Pancreas (tissue), 10 donors: ENCODE data around the gene DRD4. TPM values are rescaled to one million over a fixed set of nuclear protein-coding genes. Genes with fewer than 3 reads are reported as not detected.

Experiments
- ATAC-seq, 4 donors: fragments of 200-7000 bp; cut with Tn5 transposase; one replicate each; pipeline versions ENCODE4 v1.8.0 to v1.9.1; 2020; ENCODE audit warnings: mild to moderate bottlenecking in 4 of 4, moderate library complexity in 4 of 4
- DNase-seq, 6 donors: peaks; one replicate each; pipeline ENCODE4 v3.0.0-alpha.2; 2020
- FAIRE-seq: peaks from 2 replicates; lab custom pipeline; 2012; peaks lifted over from hg19 to GRCh38; lab: Jason Lieb, UNC
- H3K27ac ChIP-seq, 4 donors: fragments of 200-600 bp; sonication (generic); 1 replicate in 3 of 4; 2 replicates in 1 of 4; pipeline versions ENCODE4 v1.5.0 to v1.8.0; 2020
- H3K27me3 ChIP-seq, 4 donors: fragments of 200-600 bp; one replicate each; pipeline ENCODE4 v1.8.0; 2021
- H3K36me3 ChIP-seq, 3 donors: fragments of 200-600 bp; sonication (generic) in 1 of 3; one replicate each; pipeline versions ENCODE4 v1.5.0 to v1.8.0; 2020 to 2021
- H3K4me1 ChIP-seq, 3 donors: fragments of 200-600 bp; one replicate each; pipeline ENCODE4 v1.8.0; 2021
- H3K4me3 ChIP-seq, 4 donors: fragments of 200-600 bp; sonication (generic) in 2 of 4; one replicate each; pipeline versions ENCODE4 v1.5.0 to v1.8.0; 2020 to 2021
- H3K9me3 ChIP-seq, 4 donors: fragments of 200-600 bp; one replicate each; pipeline ENCODE4 v1.8.0; 2021
- CTCF ChIP-seq, 4 donors: fragments of 200-600 bp; sonication (generic) in 3 of 4; IDR thresholded peaks; one replicate each; pipeline versions ENCODE4 v1.5.0 to v1.8.0; 2021; ENCODE audit warnings: antibody characterized with exemption in 4 of 4
- WGBS, 2 donors: extraction: QIAGEN DNeasy Blood & Tissue Kit; methylation state at CpG; one replicate each; pipeline ENCODE4 v1.1.7; 2013; 5-methylcytosine and 5-hydroxymethylcytosine counted together
- intact Hi-C, 3 donors: fragments of 100-400 bp; cut with DNase I; formaldehyde crosslinking; loops; one replicate each; pipeline versions ENCODE4 v1.11.1 to v1.14.2; 2022
- polyA plus RNA-seq, 2 donors: library from polyadenylated mRNA; stranded (reverse); fragments of 200-250 nt; gene quantifications; one replicate each; pipeline ENCODE4 v1.2.3, GENCODE V29; 2013
- total RNA-seq, 6 donors: library from RNA; stranded (reverse); fragmentation: NEBNext Ultra II Directional in 4 of 6; extraction: Animal tissue kit (Norgen Biotek cat#: 25700) in 4 of 6; gene quantifications; one replicate each; pipeline versions ENCODE4 v1.2.1 to v1.2.4, GENCODE V29; 2021 to 2023
- donor health status: healthy with polysubstance abuse.
- donor health status: DM: no; HTN: no; CAD: no; lungs with moderate emphysema.
- donor health status: DM: no; HTN: no; CAD: no.
- donor health status: control.
- donor health status: control.
- donor health status: Bipolar disorder and iron deficiency.
- donor health status: DM: yes; HTN: yes; CAD: no.
- donor health status: DM: no; HTN: no; CAD: no.
- donor health status: DM: no; HTN: no; CAD: no.
- donor health status: DM: yes; HTN: yes; CAD: no.

The DRD4 gene
- total and polyA plus RNA-seq, 8 donors, result 0.28 to 2.4 (median 0.79) TPM

DNA sequence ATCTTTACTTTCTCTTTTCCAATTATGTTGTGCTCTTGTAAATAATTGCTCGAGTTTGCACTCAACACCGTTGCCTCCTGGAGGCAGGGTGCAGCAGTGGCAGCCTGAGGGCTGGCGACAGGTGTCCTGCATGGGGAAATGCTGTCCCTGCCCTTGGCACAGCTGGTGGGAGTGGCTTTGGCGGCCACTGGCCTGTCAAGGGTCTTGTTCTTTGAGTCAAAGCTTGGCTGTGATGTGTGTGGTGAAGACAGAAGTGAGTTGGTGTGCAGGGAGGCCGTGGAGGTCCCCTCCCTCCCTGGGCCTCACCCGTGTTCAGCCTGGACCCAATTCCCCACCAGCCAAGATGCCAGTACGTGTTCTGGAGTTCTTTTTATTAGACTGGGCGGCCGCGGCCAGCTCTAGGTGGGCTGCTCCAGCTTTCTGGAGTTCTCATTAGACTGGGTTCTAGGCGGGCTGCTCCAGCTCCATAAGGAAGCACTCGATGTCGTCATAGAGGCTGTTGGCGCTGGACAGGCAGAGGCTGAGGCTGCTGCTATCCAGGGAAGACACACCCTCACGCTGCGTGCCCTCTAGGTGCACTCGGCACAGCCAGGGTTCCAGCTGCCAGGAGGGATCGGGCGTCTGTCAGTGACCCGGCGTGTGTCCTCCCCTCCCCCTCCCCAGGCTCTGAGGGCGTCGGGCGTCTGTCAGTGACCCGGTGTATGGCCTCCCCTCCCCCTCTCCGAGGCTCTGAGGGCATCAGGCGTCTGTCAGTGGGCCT lies 24.7 kb upstream of the DRD4 start:
- Histone ChIP-seq H3K4me3 (no peak overlapping the region), H3K9me3 (no peaks in the 10 kb centered on the region), H3K27me3 (no peaks in the 10 kb centered on the region), H3K27ac (no peak overlapping the region), H3K36me3 (peaks cover 2 to 58% (median 42%) of the 10 kb centered on the region in 3 donors), H3K4me1 (peaks cover 0 to 9% (median 7%) of the 10 kb centered on the region in 3 donors)
- intact Hi-C loops, result no loop called here
- DNase-seq, result peak in 5 of 6 donors; percentile 16 to 75 (median 47)
- no peak for FAIRE-seq
- 74 to 79% methylated on average over 27 of the region's 27 CpGs for WGBS, 2 donors
- TF ChIP-seq CTCF (IDR thresholded peaks at IDR 0.05), result no peak
- no peak for ATAC-seq

DNA sequence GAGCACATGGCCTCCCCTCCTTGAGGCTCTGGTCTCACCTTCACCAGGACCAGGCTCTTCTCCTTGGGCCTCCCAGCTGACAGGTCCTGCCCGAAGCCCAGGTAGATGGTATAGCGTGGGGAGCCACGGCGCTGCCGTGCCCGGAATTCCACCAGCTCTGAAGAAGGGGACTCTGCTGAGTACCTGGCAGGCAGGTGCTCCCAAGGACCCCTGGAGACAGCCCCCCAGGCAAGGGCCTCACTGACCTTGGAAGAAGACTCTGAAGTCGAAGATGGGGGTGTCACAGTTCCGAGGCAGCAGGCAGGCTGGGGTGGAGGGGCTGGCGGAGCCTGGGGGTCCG lies 24.1 kb upstream of the DRD4 start:
- H3K27me3 ChIP-seq, result no peaks in the 10 kb centered on the region
- intact Hi-C loops, result no loop called here
- DNase-seq (peak in 3 of 6 donors; percentile 26 to 64 (median 33)), FAIRE-seq (no peak), ATAC-seq (no peak)
- peaks cover 0 to 9% (median 7%) of the 10 kb centered on the region in 3 donors for H3K4me1 ChIP-seq
- H3K4me3 ChIP-seq, result no peak overlapping the region
- 92 to 93% methylated on average over 10 of the region's 10 CpGs for WGBS, 2 donors
- TF ChIP-seq CTCF (IDR thresholded peaks at IDR 0.05), result no peak
- no peak overlapping the region for H3K27ac ChIP-seq
- no peaks in the 10 kb centered on the region for H3K9me3 ChIP-seq
- H3K36me3 ChIP-seq, result peaks cover 0 to 53% (median 36%) of the 10 kb centered on the region in 3 donors

DNA sequence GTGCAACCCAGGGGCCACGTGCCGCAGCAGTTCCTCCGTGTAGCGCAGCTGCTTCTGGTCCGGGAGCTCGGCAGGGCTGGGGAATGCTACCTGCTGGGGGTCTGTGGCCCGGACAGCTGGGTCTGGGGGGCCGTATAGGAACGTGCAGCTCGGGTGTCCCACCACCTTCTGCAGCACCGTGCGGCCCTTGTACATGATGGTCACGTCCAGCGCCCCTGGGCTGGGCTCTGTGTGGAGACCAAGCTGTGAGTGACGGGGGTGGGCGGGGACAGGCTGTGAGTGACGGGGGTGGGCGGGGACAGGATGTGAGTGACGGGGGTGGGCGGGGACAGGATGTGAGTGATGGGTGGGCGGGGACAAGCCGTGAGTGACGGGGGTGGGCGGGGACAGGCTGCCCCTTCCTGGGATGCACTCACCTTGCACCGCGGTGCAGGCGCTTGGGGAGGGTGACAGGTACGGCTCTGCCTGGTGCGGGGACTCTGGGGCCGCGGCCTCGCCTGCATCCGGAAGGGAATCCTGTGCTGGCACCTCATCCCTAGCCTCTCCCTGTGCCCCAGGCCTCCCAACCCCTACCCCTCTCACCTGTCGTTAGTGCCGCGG lies 23.6 kb upstream of the DRD4 start:
- 75 to 76% methylated on average over 33 to 36 of the region's 36 CpGs for WGBS, 2 donors
- DNase-seq (peak in 5 of 6 donors; percentile 49 to 88 (median 49)), ATAC-seq (peak in 2 of 4 donors; percentile 2 to 17), FAIRE-seq (no peak)
- Histone ChIP-seq H3K4me1 (peaks cover 0 to 9% (median 7%) of the 10 kb centered on the region in 3 donors), H3K9me3 (no peaks in the 10 kb centered on the region), H3K4me3 (no peak overlapping the region), H3K27me3 (no peaks in the 10 kb centered on the region), H3K27ac (peak overlapping the region in 1 of 4 donors; percentile 80), H3K36me3 (peaks cover 0 to 47% (median 32%) of the 10 kb centered on the region in 3 donors)
- intact Hi-C loops, result no loop called here
- no peak for TF ChIP-seq CTCF (IDR thresholded peaks at IDR 0.05)

DNA sequence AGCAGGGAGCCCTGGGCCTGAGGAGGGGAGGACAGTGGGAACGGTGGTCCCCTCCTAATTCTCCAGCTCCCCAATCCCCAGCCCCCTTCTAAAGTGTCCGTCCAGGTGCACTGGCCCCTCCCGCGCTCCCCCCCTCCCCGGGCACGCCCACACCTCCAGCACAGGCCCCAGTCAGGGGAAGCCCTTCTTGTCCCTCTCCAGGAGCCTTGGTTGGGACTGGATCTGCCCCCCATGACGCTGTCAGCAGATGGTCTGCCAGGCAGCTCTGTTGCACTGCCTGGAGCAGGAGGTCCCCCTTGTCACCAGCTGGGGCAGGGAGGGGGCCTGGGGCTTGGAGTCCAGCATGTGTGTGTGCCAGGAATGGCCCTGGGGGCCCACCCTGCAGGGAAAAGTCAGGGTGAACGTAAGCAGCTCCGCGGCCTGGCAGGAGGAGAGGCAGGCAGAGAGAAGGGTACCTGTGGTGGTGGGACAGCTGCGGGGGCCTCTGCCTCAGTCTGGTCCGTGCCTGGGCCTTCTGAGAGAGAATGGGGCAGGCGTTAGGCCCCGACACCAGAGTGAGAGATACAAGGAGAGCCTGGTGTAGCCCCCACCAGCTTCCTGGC lies 22.9 kb upstream of the DRD4 start:
- intact Hi-C loops, result no loop called here
- WGBS, 2 donors, result 74 to 87% methylated on average over 11 to 14 of the region's 14 CpGs
- Histone ChIP-seq H3K4me3 (peak overlapping the region in 1 of 4 donors; percentile 51), H3K4me1 (peaks cover 0 to 9% (median 7%) of the 10 kb centered on the region in 3 donors), H3K27me3 (no peaks in the 10 kb centered on the region), H3K36me3 (peaks cover 0 to 41% (median 26%) of the 10 kb centered on the region in 3 donors), H3K27ac (peak overlapping the region; percentile 79 to 91 (median 84)), H3K9me3 (no peaks in the 10 kb centered on the region)
- no peak for TF ChIP-seq CTCF (IDR thresholded peaks at IDR 0.05)
- ATAC-seq, result no peak
- FAIRE-seq, result no peak
- peak in 4 of 6 donors; percentile 27 to 83 (median 50) for DNase-seq
